ENCODE data around the gene TOX4. TPM values are rescaled to one million over a fixed set of nuclear protein-coding genes. Genes with fewer than 3 reads are reported as not detected.

Gene TOX4
- total RNA-seq, 6 experiments from 2014 or later: 79.8 to 96.3 (median 88.5) TPM

DNA sequence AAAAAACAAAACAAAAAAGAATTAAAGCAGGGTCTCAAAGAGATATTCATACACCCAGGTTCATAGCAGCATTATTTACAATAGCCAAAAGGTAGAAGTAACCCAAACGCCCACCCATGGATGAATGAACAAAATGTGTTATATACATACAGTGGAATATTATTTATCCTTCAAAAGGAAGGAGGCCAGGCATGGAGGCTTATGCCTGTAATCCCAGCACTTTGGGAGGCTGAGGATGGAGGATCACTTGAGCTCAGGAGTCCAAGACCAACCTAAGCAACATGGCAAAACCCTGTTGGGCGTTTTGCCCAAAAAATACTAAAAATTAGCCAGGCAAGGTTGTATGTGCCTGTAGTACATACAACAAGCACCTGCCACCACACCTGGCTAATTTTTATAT is 29.6 kb downstream of the TOX4 start:
- Mint-ChIP-seq H3K9me3 (peaks cover 4% of the 10 kb centered on the region; the same call in 1 of the 2 replicates), H3K27me3 (ENCODE audit: insufficient read depth) (no peaks in the 10 kb centered on the region; the same call in none of the 2 replicates), H3K4me3 (no peak overlapping the region), H3K27ac (no peak overlapping the region), H3K4me1 (ENCODE audit: low read depth) (peaks cover 12% of the 10 kb centered on the region), H3K36me3 (ENCODE audit: low read depth) (peaks cover 26% of the 10 kb centered on the region)
- TF ChIP-seq CTCF (IDR thresholded peaks at IDR 0.05): no peak
- DNase-seq: no peak

DNA sequence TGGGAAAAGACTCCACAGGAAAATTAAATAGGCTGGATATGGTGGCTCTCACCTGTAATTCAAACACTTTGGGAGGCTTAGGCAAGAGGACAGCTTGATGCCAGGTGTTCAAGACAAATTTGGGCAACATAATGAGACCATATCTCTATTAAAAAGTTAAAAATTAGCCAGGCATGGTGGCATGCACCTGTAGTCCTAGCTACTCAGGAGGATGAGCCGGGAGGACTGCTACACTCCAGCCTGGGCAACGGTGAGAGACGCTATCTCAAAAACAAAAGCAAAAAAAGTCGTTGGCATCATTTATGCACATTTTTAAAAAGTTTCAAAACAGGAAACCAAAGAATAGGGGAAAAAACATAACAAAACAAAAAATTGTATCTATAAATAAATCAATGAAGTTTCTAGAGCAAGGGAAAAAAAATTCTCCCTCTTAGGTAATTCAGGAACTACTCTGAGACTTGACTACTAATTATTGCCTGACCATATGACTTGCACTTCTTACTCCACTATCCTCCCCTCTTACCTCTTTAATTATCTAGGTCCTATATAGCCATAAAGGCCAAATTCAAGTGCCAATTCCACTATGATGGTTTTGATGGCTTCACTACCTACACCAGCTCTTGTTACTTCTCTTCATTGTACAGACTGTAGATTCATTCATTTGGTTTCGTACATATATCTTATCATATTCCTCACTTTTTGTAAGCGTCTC is 32.6 kb downstream of the TOX4 start:
- Mint-ChIP-seq H3K4me3 (peak overlapping the region; percentile 99), H3K36me3 (ENCODE audit: low read depth) (peaks cover 24% of the 10 kb centered on the region), H3K27ac (peak overlapping the region; percentile 97), H3K9me3 (peaks cover 7% of the 10 kb centered on the region; the same call in 1 of the 2 replicates), H3K4me1 (ENCODE audit: low read depth) (peaks cover 12% of the 10 kb centered on the region), H3K27me3 (ENCODE audit: insufficient read depth) (peaks cover 2% of the 10 kb centered on the region)
- no peak for DNase-seq
- no peak for TF ChIP-seq CTCF (IDR thresholded peaks at IDR 0.05)

DNA sequence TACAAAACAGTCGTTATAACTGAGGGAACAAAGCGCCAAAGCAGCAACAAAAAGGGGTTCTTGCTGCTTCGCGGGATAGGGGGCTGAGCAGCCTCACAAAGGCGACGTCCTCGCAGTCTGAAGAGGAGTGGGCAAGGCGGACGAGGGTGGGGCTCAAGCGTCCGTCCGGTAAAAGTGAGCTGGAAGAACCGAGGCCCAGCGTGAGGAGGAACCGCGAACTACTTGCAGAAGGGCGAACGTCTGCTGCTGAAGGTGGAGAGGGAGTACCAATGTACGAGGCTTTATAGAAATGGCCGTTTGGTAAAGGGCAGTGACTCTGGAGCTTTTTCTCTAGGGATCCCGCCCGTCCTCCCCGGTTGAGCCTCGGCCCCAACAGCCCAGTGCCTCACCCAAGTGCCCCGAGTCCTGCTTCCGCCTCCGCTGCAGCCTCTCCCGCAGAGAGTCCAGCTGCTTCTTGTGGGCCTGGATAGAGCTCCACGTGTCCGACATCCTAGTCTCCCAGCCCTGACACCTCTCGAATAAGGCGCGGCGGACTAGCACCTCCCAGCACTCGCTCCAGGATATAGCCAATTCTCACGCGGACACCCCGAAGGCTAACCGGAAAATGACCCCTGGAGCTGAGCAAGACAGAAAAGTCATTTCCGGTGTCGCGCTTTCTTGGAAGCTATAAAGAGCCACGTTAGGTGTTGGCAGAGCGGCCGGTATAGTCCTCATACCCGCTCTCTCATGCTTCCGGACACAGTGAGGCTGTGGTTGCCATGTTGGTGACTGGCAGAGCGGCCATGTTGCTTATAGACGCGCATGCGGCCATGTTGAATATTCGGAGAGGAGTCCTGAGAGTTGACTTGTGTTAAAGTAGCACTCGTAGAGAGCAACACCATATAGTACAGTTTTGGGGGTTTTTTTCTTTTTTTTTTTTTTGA is 34.0 kb downstream of the TOX4 start, which contains the start of gene METTL3:
TSS of gene METTL3 (minus strand) at position 606 of the 923 bp plus-strand sequence. CDS start at position 489, 117 bp downstream.
- TF ChIP-seq CTCF (IDR thresholded peaks at IDR 0.05): no peak
- Mint-ChIP-seq H3K27me3 (ENCODE audit: insufficient read depth) (peaks cover 2% of the 10 kb centered on the region), H3K27ac (peak within 1 kb of the TSS; percentile 97)

GRCh38 chr14:21514341-21514740 is 37.3 kb downstream of the TOX4 start:
- H3K27ac Mint-ChIP-seq: no peak overlapping the region
- peaks cover 9% of the 10 kb centered on the region for H3K27me3 Mint-ChIP-seq (ENCODE audit: insufficient read depth)

More for the DNA sequence above, 34.0 kb downstream of the TOX4 start, which contains the start of gene METTL3:
- Mint-ChIP-seq H3K9me3 (peaks cover 7% of the 10 kb centered on the region; the same call in 1 of the 2 replicates), H3K36me3 (ENCODE audit: low read depth) (peaks cover 24% of the 10 kb centered on the region), H3K4me1 (ENCODE audit: low read depth) (peaks cover 12% of the 10 kb centered on the region), H3K4me3 (peak within 1 kb of the TSS; percentile 99)
- peak; percentile 99 for DNase-seq

More at GRCh38 chr14:21514341-21514740, 37.3 kb downstream of the TOX4 start:
- peaks cover 7% of the 10 kb centered on the region; the same call in 1 of the 2 replicates for H3K9me3 Mint-ChIP-seq
- H3K4me1 Mint-ChIP-seq (ENCODE audit: low read depth): peaks cover 11% of the 10 kb centered on the region
- H3K36me3 Mint-ChIP-seq (ENCODE audit: low read depth): peaks cover 15% of the 10 kb centered on the region; the same call in 1 of the 2 replicates
- DNase-seq: no peak
- H3K4me3 Mint-ChIP-seq: no peak overlapping the region
- no peak for TF ChIP-seq CTCF (IDR thresholded peaks at IDR 0.05)

Data from HFFc6 (cell line).